ENCODE results near the gene SPNS1.
"Not testable (repeated sequence)": the region's sequence is repeated elsewhere in the genome, so short reads cannot be mapped to it uniquely, and the experiment has no call there.

SPNS1 gene

DNA sequence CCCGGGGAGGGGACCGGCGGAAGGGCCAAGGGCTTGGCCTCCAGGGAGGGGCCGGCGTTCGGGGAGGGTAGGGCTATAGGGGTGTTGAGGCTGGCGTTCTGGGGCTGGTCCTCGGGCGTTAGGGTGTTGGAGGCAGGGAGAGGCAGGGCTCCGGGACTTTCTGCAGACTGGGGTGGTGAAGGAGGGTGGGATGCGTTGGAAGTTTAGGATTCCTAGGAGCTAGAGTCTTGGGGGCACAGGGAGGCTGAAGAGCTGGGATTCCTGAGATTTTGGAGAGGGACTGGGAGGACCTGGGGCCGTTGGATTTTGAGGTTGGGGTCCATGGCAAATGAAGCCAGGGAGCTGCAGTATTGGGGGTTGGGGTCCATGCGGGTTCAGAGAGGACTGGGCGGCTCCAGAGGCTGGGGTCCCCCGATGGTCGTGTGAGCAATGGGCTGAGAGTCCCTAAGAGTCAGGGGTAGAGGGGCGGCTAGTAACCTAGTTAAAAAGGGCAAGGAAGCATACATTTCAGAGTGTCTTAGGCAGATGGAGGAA, 23.1 kb upstream of the SPNS1 start:
- H3K27ac ChIP-seq, result peak overlapping the region; percentile 74
- no peak for DNase-seq (ENCODE audit: low read depth, low spot score)

DNA sequence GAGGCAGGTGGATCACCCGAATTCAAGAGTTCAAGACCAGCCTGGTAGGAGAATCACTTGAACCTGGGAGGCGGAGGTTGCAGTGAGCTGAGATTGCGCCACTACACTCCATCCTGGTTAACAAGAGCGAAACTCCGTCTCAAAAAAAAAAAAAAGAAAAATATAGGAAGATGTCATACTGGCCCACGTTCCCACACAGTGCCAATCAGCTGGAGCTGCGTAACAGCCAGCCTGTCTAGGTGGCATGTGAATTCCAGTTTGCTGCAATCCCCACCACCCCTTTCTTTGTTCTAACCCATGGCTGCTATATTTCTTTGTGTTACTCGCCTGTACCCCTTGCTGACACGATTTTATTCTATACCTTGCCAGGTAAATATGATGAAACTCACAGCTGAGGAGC, 16.4 kb upstream of the SPNS1 start:
- DNase-seq (ENCODE audit: low read depth, low spot score), result no peak
- H3K27ac ChIP-seq, result no peak overlapping the region

DNA sequence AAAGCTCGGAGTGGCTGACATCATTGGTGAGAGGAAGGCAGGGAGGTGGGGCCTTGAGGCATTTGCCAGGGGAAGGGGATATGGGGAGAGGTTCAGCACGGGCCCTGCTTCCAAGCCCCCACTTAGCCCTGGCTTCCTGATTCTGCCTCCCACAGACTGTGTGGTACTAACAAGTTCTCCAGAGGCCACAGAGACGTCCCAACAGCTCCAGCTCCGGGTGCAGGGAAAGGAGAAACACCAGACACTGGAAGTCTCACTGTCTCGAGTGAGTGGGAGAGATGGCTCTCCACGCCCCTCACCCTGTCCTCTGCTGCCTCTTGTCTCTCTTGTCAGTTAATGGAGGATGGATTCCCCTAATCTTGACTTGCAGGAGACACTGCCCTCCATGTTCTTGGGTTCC, 15.7 kb upstream of the SPNS1 start:
- no peak overlapping the region for H3K27ac ChIP-seq
- DNase-seq (ENCODE audit: low read depth, low spot score), result no peak

DNA sequence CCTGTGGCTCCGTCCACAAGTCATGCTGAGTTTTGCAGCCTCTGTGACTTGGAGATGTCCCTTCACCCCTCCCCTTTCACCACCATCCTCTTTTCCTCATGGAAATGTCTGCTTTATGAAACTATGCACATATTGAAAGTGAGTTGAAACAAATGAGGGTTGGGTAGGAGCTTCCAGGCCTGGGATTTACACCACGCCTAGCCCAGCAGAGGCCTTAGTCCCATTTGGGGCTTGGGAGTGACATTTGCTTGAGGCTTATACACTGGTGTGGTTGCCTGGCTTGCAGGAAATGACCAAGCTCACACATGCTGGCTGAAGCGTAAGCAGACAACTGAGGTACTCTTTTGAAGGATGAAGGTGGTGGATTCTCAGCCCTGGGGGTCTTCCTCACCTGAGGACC, 10.5 kb upstream of the SPNS1 start:
- DNase-seq (ENCODE audit: low read depth, low spot score), result no peak
- no peak overlapping the region for H3K27ac ChIP-seq

DNA sequence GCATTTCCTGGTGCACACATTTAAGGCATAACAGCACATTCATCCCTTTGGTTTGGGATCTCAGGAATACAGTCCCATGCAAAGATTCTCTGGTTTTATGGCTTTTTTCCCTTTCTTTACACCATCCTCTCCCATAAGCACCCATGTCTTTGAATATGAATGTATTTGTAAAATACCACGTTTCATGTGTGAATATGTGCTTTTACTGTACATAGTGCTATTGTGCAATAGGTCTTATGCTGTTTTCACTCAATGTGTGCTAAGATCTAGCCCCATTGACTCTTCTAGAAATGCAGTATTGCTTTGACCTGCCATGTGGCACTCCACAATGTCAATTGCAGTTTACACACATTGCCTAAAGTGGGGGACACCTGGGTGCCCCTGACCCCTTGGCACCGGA, 10.1 kb upstream of the SPNS1 start:
- no peak for DNase-seq (ENCODE audit: low read depth, low spot score)
- no peak overlapping the region for H3K27ac ChIP-seq

DNA sequence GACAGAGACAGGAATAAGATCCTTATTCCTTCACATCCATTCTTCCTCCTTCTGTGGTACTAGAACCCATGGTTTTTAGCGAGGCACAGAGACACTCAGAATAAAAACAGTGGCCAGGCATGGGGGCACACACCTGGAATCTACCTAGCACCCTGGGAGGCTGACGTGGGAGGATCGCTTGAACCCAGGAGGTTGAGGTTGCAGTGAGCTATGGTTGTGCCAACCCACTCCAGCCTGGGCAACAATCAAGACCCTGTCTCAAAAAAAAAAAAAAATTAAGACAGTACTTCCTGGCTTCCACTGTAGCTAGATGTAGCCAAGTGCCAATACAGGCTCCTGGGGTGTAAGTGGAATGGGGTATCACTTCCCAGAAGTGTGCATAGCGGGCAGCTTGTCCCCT, 7.4 kb upstream of the SPNS1 start:
- no peak for DNase-seq (ENCODE audit: low read depth, low spot score)
- no peak overlapping the region for H3K27ac ChIP-seq

DNA sequence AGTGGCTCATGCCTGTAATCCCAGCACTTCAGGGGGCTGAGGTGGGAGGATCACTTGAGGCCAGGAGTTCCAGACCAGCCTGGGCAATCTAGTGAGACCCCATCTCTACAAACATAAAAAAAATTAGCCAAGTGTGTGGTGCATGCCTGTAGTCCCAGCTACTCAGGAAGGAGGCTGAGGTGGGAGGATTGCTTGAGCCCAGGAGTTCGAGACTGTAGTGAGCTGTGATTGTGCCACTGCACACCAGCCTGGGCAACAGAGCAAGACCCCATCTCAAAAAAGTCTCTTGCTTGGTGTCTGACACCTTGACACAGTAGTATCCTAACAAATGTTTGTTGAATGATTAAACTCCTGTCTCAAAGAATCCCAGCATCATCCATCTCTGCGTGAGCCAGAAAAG, 4.9 kb upstream of the SPNS1 start:
- DNase-seq (ENCODE audit: low read depth, low spot score); H3K27ac ChIP-seq: not testable (repeated sequence)

DNA sequence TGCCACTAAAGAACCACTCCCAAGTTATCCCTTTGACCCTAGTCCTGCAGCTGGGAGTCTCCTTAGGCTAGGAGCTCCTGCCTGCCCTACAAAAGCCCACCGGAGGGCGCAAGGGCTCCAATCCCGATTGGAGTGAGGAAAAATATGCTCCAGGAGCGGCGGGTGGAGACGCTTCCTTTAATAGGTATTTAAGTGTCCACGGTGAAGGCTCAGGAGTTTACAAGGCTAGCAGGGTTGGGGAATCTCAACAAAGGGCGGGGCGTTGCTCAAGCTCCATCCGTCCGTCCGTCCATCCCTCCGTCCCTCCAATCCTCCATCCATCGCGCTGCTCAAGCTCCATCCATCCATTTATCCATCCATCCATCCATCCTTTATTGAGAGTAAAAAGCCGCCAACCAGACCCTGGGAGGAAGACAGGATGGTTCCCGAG, 556 bp upstream of the SPNS1 start:
- H3K27ac ChIP-seq, result peak overlapping the region; percentile 65
- no peak for DNase-seq (ENCODE audit: low read depth, low spot score)

DNA sequence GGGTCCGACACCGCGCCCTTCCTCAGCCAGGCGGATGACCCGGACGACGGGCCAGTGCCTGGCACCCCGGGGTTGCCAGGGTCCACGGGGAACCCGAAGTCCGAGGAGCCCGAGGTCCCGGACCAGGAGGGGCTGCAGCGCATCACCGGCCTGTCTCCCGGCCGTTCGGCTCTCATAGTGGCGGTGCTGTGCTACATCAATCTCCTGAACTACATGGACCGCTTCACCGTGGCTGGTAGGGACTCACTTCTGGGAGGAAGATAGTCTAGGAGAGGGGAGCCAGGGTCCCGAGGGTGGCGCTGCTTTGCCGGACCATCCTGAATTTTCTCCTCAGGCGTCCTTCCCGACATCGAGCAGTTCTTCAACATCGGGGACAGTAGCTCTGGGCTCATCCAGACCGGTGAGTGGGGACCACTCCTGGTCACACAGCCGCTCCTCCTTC, 601 bp downstream of the SPNS1 start:
- DNase-seq (ENCODE audit: low read depth, low spot score), result no peak
- H3K27ac ChIP-seq, result peak overlapping the region; percentile 65

DNA sequence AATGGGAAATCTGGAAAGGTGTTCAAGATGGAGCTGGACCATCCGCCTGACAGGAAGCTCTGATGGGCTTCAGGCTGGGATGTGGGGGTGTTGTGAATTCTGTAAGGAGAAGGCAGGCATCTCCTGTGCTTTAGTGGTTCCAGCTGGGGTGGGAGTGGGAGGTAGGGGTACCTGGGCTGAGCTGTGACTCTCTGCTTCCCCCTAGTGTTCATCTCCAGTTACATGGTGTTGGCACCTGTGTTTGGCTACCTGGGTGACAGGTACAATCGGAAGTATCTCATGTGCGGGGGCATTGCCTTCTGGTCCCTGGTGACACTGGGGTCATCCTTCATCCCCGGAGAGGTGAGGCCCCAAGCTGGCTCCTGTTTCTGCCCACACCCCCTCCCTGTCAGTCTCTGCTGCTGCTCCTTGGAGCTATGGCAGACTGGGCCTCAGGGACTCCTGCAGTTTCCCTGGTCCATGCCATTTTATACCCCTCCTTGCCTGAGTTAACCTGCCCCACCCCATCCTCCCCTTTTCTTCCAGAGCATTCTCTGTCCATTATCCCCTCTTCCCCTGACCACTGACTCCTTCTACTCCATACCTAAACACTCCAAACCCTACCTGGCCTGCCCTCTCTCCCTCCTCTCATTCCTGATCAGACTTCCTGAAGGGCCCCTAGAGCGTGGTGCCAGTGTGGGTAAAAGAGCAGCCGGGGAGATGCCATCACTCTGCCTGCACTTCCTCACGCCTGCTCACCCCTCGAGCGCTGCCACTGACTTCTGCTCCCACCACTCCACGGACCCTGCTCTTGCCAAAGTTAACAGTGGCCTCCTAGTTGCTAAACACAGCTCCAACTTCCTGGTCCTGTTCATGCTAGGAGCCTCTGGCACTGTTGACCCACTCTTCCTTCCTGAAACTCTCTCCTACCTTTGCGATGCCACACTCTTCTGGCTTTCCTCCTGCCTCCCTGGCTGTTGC, 3.4 kb downstream of the SPNS1 start:
- no peak overlapping the region for H3K27ac ChIP-seq
- no peak for DNase-seq (ENCODE audit: low read depth, low spot score)

DNA sequence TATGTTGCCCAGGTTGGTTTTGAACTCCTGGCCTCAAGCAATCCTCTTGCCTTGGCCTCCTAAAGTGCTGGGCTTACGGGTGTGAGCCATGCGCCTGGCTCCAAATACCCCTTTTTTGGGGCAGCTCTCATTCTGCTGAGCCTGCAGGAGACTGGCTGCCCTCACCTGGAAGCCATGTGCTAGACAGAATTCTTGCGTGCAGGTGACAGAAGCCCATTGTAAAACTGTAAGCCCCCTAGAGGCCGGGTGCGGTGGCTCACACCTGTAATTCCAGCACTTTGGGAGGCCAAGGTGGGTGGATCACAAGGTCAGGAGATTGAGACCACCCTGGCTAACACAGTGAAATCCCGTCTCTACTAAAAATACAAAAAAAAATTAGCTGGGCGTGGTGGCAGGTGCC, 5.8 kb downstream of the SPNS1 start:
- not testable (repeated sequence) for H3K27ac ChIP-seq; DNase-seq (ENCODE audit: low read depth, low spot score)

DNA sequence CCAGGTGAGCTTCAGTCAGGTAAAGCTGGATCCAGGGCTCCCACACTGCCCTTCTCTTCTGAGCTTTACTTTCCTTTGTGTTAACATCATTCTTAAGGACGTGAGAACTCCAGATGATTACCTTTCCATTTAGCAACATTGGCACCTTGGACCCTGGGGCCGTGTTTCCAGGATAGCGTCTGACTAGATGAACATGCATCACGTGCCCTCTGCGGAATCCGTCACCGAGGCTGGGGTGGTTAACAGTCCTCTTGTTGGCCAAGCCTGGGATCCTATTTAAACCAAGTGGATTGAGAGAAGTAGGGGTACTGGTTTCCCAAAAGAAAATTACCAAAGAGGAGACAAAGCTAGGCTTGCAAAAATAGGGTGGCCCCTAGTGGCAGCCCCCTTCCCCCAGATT, 6.4 kb downstream of the SPNS1 start:
- H3K27ac ChIP-seq, result no peak overlapping the region
- no peak for DNase-seq (ENCODE audit: low read depth, low spot score)

DNA sequence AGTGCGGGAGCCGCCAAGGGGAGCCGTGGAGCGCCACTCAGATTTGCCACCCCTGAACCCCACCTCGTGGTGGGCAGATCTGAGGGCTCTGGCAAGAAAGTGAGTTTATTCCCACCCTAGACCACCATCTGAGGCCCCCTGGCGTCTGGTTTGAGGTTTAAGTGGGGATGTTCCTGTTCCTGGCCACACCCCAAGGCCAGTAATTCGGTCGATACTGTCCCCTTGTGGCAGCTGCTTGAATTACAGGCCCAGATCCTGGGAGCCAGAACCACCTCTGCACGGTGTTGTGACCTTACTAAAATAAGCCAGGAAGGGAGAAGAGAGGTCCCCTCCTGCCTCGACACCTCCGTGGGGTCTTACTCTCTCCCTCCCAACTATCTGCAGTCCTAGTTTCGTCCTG, 6.9 kb downstream of the SPNS1 start:
- no peak for DNase-seq (ENCODE audit: low read depth, low spot score)
- H3K27ac ChIP-seq, result no peak overlapping the region

DNA sequence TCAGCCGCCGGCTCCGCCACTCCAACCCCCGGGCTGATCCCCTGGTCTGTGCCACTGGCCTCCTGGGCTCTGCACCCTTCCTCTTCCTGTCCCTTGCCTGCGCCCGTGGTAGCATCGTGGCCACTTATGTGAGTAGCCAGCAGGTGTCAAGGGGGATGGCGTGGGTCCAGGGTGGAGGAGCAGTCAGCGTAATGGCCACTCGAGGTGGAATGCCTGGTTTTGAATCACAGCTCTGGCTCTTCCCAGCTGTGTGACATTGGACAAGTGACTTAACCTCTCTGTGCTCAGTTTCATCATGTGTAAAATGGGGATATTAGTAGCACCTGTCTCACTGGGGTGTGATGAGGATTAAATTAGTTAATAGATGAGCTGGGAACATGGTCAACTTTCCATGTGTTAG, 7.8 kb downstream of the SPNS1 start:
- H3K27ac ChIP-seq, result no peak overlapping the region
- no peak for DNase-seq (ENCODE audit: low read depth, low spot score)

DNA sequence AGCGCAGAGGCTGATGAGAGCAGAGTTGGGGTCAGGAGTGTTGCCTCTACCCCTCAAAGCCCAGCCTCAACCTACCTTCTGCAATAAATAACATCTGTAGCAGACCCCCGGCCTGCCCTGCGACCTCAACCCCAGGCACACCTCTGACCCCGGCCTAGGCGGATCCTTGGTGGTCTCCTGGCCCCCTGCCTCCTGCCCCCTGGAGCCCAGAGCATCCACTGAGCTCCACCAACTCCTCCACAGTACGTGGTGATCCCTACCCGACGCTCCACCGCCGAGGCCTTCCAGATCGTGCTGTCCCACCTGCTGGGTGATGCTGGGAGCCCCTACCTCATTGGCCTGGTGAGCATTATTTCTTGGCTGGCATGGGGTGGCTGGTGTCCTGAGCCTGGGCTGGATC, 8.4 kb downstream of the SPNS1 start:
- H3K27ac ChIP-seq, result no peak overlapping the region
- DNase-seq (ENCODE audit: low read depth, low spot score), result no peak

DNA sequence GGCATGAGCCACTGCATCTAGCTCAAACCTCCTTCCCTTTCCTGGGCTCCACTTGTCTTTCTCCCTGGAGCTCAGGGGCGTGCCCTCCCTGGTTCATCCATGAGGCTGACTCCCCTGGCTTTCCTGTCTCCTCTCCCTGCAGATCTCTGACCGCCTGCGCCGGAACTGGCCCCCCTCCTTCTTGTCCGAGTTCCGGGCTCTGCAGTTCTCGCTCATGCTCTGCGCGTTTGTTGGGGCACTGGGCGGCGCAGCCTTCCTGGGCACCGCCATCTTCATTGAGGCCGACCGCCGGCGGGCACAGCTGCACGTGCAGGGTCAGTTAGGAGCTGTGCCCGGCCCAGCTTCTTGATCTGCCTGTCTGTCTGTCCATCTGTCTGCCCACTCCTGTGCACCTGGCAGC, 9.1 kb downstream of the SPNS1 start:
- DNase-seq (ENCODE audit: low read depth, low spot score), result no peak
- H3K27ac ChIP-seq, result no peak overlapping the region

DNA sequence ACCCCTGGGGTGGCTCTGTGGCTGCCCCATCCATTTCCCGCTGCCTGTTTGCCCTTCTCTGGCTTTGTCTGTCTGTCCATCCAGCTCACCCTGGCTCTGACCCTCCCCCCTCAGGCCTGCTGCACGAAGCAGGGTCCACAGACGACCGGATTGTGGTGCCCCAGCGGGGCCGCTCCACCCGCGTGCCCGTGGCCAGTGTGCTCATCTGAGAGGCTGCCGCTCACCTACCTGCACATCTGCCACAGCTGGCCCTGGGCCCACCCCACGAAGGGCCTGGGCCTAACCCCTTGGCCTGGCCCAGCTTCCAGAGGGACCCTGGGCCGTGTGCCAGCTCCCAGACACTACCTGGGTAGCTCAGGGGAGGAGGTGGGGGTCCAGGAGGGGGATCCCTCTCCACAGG, 9.5 kb downstream of the SPNS1 start:
- DNase-seq (ENCODE audit: low read depth, low spot score), result no peak
- H3K27ac ChIP-seq, result no peak overlapping the region

DNA sequence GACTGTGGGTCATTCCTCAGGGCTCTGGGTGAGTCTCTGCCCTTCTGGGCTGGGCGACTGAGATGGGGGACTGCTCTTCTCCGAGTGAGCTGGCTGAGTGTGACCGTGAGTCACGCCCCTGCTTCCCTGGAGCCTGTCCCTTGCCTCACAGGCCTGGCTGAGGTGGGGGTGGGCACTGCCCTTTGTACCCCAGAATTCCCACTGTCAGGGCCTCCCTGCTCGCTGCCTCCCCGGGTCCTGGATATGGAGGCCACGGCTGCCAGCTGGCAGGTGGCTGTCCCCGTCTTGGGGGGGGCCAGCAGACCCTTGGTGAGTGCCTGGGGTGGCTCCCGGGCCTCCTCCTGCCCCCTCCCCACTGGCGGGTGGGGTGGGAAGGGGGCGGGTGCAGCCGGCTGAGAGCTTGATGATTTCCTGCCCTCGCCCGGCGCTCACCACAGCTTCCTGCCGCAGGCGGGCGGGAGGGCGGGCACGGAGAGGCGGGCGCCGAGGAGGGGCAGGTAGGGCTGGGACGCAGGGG, 10.1 kb downstream of the SPNS1 start, which contains the start of gene LAT:
TSS of gene LAT (plus strand) at position 434 of the 517 bp plus-strand sequence. CDS start 366 bp downstream, outside the sequence.
- no peak for DNase-seq (ENCODE audit: low read depth, low spot score)
- no peak within 1 kb of the TSS for H3K27ac ChIP-seq

DNA sequence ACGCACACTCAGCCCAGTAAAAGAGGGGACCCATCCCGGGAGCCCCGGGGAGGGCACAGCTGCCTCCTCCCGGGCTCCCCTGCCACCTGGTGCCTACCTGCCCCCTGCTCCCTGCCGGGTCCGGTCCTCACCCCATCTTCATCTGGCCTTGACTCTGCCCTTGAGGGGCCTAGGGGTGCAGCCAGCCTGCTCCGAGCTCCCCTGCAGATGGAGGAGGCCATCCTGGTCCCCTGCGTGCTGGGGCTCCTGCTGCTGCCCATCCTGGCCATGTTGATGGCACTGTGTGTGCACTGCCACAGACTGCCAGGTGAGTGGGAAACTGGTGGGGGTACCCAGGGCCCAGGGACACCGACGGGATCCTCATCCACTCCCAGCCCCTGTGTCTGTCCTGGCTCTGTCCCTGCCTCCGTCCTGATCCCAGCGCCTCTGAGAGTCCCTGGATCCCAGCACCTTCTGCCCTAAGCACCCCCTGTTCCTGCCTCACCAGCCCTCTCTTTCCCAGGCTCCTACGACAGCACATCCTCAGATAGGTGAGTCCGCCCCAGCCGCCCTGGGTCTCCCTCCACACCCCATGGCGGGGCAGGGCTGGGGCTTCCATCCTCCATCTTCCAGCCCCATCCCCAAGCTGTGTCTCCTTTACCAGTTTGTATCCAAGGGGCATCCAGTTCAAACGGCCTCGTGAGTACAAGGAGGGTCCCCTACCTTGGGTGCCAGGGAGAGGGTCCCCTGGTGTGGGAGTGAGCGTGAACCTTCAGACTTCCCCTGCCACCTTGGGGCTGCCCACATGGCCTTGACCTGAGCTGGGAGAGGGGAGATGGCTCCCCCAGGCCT, 10.8 kb downstream of the SPNS1 start:
- H3K27ac ChIP-seq, result no peak overlapping the region
- DNase-seq (ENCODE audit: low read depth, low spot score), result no peak

DNA sequence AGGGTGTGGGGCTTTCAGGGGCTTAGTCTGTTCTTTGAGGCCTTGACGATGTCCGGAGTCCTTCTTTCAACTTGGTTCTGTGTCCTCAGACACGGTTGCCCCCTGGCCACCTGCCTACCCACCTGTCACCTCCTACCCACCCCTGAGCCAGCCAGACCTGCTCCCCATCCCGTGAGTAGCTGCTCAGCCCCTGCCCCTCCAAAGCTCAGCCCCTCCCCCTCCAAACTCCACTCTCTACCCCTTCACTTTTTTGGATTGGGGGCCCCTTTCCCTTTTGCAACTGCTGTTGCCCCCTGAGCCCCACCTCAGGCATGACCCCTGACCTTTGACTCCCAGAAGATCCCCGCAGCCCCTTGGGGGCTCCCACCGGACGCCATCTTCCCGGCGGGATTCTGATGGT, 11.5 kb downstream of the SPNS1 start:
- no peak overlapping the region for H3K27ac ChIP-seq
- DNase-seq (ENCODE audit: low read depth, low spot score), result no peak

DNA sequence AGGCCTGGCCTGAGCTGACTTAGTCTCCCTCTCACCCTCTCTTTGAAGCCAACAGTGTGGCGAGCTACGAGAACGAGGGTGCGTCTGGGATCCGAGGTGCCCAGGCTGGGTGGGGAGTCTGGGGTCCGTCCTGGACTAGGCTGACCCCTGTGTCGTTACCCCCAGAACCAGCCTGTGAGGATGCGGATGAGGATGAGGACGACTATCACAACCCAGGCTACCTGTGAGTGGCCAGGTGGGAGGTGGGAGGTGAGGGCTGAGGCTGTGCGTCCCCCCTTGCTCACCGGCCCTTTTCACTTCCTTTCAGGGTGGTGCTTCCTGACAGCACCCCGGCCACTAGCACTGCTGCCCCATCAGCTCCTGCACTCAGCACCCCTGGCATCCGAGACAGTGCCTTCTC, 11.9 kb downstream of the SPNS1 start:
- H3K27ac ChIP-seq, result no peak overlapping the region
- DNase-seq (ENCODE audit: low read depth, low spot score), result no peak
